GF-D8 (cell line): ENCODE measurements around the gene CEP112.
"Not testable (repeated sequence)": the region's sequence is repeated elsewhere in the genome, so short reads cannot be mapped to it uniquely, and the experiment has no call there.

Experiments
- DNase-seq: peaks from one replicate; lab custom pipeline; 2025; lab: John Stamatoyannopoulos, UW

Gene CEP112

DNA sequence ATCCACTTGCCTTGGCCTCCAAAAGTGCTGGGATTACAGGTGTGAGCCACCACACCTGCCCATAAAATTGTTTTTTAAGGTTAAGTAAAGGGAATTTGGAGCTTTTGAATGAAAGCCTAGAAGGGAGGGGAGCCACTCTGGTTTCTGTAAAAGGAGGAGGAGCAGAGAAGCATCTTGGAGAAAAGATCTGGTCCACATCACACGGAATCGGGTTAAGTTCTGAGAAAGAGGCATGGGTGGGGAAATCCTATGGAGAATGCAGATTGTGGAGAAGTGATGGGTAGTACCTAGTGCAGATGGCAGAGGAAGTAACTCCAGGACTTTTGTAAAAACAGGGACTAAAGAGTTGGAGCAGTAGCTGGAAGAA is 18.3 kb upstream of the CEP112 start:
- no peak for DNase-seq

- no peak for DNase-seq
Observed at GRCh38 chr17:66207936-66208335, 16.0 kb upstream of the CEP112 start.

GRCh38 chr17:66203274-66204015 is 11.5 kb upstream of the CEP112 start:
- DNase-seq = no peak

- peak; percentile 24 for DNase-seq
Observed at GRCh38 chr17:66200685-66201092, 8.8 kb upstream of the CEP112 start.

DNA sequence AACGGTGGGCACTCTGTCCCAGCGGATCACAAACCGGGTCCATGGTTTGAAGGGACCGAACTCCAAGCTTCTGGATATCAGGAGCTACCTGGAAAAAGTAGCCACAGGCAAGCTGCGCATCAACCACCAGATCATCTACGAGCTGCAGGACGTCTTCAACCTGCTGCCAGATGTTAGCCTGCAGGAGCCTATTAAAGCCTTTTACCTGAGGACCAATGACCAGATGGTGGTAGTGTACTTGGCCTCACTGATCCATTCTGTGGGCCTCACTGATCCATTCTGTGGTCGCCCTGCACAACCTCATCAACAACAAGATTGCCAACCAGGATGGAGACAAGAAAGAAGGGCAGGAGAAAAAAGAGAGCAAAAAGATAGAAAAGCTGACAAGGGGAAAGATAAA is 6.3 kb upstream of the CEP112 start:
- DNase-seq = no peak

DNA sequence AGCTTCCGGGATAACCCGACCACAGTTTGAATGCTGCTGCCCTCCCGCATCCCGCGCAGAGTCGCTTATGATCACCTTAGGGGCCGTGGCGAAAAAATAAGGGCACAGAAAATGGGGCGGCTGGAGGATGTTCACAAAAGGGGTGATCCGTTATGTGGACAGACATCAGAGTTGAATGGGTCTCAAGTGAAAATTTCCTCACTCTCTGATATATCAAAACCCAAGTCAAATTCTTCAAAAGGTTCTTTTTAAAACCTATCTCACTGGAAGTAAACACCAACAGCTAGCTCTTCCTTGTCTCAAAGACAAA is 400 bp upstream of the CEP112 start:
- no peak for DNase-seq

- no peak for DNase-seq
Observed at GRCh38 chr17:66190738-66191592, 968 bp downstream of the CEP112 start.

GRCh38 chr17:66187718-66188117 is 4.2 kb downstream of the CEP112 start:
- no peak for DNase-seq

DNA sequence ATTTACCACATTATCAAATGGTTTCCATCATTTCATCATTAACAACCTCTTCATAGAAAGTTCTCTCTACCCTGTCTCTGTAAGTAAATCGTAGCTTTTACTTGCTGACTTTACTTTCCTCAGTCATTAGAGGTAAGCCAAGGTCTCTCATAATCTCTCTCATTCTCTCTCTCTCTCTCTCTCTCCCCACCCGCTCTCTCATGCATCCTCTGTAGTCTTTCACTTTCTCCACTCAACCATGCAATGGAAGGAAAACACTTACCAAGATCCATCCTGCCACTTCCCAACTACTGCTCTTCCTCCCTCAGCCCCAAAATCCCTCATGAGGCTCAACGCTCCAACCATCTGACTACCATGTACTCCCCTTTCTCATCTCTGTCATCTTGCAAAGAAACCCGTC is 6.1 kb downstream of the CEP112 start:
- DNase-seq = no peak

DNA sequence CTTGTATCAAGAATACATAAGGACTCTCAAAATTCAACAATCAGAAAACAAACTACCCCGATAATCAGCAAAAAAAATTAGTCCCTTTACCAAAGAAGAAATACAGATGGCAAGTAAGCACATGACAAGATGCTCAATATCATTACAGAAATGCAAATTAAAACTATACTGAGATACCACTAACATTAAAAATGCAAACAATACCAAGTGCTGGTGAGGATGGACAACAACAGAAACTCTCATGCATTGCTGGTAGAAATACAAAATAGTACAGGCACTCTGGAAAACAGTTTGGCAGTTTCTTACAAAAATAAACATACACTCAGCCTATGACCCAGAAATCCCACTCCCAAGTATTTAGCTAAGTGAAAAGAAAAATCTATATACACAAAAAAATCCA is 7.5 kb downstream of the CEP112 start:
- DNase-seq = no peak

DNA sequence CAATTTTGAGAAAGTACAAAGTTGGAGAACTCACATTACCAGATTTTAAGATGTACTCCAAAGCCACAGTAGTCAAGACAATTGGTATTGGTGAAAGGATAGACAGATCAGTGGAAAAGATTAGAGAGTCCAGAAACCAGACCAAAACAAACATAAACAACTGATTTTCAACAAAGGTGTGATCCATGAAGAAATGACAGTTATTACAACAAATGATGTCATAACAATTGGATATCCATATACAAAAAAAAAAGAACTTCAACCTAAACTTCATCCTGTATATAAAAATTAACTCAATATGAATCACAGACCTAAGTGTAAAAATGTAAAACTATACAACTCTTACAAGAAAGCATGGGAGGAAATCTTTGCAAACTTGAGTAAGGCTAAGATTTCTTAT is 8.4 kb downstream of the CEP112 start:
- DNase-seq = no peak

- DNase-seq = no peak
Observed at GRCh38 chr17:66178642-66179041, 13.3 kb downstream of the CEP112 start.

GRCh38 chr17:66177048-66177447 is 14.9 kb downstream of the CEP112 start:
- DNase-seq = no peak

DNA sequence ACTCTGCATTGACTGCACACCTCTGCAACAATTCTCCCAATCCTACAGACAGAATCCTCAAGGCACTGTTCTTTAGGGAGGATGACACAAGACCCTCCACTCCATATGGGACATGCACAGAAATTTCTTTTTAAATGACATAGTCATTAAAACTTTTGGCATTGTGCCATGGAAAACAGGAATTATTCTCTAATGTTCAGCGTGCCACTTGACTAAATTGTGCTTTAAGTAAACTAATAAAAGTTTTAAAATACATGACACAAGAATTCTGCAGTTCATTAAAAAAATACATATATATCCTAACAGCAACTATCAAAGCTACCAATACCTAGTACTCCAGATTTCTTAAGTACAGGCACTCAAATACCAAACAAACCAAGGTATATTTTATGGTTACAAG is 16.0 kb downstream of the CEP112 start:
- DNase-seq = no peak

- DNase-seq = no peak
Observed at GRCh38 chr17:66172691-66173223, 19.2 kb downstream of the CEP112 start.

- no peak for DNase-seq
Observed at GRCh38 chr17:66172144-66172543, 19.8 kb downstream of the CEP112 start.

DNA sequence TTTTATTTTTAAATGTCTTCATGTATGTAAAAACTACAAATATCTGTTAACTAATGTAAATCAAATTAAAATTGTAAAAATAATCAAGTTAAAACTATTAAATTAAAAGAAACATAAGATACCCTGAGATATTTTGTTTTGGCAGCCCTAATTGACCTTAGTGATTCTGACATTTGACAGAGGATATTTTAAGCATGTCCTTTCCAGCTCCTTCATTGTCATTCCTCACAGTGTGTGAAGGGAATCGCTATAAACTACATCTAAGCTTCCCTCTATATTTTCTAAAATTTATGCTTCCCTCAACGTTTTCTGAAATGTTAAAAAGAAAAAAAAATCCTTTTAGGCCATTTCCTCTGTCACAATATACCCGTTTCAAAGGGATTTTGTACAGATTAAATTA is 20.2 kb downstream of the CEP112 start:
- no peak for DNase-seq

- DNase-seq = no peak
Observed at GRCh38 chr17:66171172-66171571, 20.8 kb downstream of the CEP112 start.

- DNase-seq = no peak
Observed at GRCh38 chr17:66169839-66170238, 22.1 kb downstream of the CEP112 start.

- no peak for DNase-seq
Observed at GRCh38 chr17:66167189-66167815, 24.6 kb downstream of the CEP112 start.

DNA sequence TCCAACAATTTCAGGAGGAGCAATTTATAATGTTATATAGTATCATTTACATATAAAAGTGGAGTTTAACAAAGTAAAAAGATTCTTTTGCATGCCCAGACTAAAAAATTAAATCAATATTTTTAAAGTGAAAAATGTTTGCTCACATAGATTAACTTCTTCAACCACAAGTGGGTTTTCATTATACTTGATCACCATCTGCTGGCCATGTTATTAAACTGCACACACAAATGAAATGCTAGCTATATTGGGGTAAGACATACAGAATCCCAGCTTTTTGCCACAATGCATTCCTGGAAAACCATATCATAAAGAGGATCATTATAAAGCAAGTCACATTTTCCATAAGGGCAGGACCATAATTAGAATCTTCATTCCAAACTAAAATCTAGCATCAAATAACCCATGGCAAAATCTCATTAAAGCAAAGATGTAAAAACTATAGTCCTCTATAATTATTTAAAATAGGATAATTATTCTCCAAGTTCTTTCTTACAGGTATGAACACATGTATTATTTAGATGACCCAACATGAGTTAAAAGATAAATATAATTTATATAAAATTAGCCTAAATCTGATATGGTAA is 26.3 kb downstream of the CEP112 start:
- DNase-seq = no peak

- DNase-seq = not testable (repeated sequence)
Observed at GRCh38 chr17:66155055-66155454, 36.9 kb downstream of the CEP112 start.

DNA sequence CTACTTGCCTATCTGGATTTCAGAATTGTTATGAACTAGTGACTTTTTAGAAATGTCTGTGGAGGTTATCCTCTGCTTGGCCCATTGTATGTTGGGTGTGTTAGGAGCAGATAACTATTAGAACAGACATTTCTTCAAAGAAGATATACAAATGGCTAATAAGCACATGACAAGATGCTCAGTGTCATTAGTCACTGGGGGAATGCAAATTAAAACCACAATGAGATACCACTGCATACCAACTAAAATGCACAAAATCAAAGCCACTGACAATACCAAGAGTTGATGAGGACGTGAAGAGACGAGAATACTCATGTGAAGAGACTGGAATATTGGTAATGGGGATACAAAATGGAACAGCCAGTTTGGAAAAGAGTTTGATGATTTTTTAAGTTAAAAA is 39.2 kb downstream of the CEP112 start:
- no peak for DNase-seq
